ENCODE data around the gene IL37. TPM values are rescaled to one million over a fixed set of nuclear protein-coding genes. Genes with fewer than 3 reads are reported as not detected.

The IL37 gene
- total RNA-seq, 2 experiments from 2014 or later = not detected

- intact Hi-C loops (cut with DNase I, micrococcal nuclease) = loop anchor here in 1 of 2 experiments (2.0 kb wide), 1 partner anchor 342 kb away; no protein-coding TSS in a partner anchor
- POLR2A ChIA-PET = no interaction called here
- Mint-ChIP-seq H3K4me1 (no peaks in the 10 kb centered on the region), H3K4me3 (no peak overlapping the region), H3K27ac (no peak overlapping the region), H3K27me3 (no peaks in the 10 kb centered on the region), H3K9me3 (ENCODE audit: low read depth) (no peaks in the 10 kb centered on the region), H3K36me3 (ENCODE audit: low read depth) (no peaks in the 10 kb centered on the region)
- DNase-seq (no peak), ATAC-seq (no peak)
- CTCF ChIA-PET = interaction anchor here (1.0 to 5.0 kb wide), 18 partner anchors 9 to 312 kb away, joined by 3 to 94 read pairs (median 7); partner anchors contain the start of gene IL36G
Observed at GRCh38 chr2:112942654-112943002, 31.7 kb downstream of the IL37 start.

GRCh38 chr2:112944971-112945370 lies 34.0 kb downstream of the IL37 start:
- Mint-ChIP-seq H3K4me1 (no peaks in the 10 kb centered on the region), H3K9me3 (ENCODE audit: low read depth) (no peaks in the 10 kb centered on the region), H3K27me3 (peaks cover 8% of the 10 kb centered on the region), H3K27ac (no peak overlapping the region), H3K36me3 (ENCODE audit: low read depth) (no peaks in the 10 kb centered on the region), H3K4me3 (no peak overlapping the region)
- POLR2A ChIA-PET = no interaction called here
- CTCF ChIA-PET = interaction anchor here (1.0 to 1.5 kb wide), 2 partner anchors 11 to 86 kb away, joined by 3 to 6 read pairs; no protein-coding TSS in a partner anchor
- intact Hi-C loops (cut with DNase I, micrococcal nuclease) = no loop called here
- ATAC-seq (no peak), DNase-seq (no peak)

GRCh38 chr2:112946086-112946485 lies 35.1 kb downstream of the IL37 start:
- Mint-ChIP-seq H3K9me3 (ENCODE audit: low read depth) (no peaks in the 10 kb centered on the region), H3K36me3 (ENCODE audit: low read depth) (no peaks in the 10 kb centered on the region), H3K4me3 (no peak overlapping the region), H3K27me3 (peaks cover 9% of the 10 kb centered on the region), H3K27ac (no peak overlapping the region), H3K4me1 (no peaks in the 10 kb centered on the region)
- DNase-seq (no peak), ATAC-seq (no peak)
- POLR2A ChIA-PET = no interaction called here
- intact Hi-C loops (cut with DNase I, micrococcal nuclease) = no loop called here
- CTCF ChIA-PET = interaction anchor here (0.6 to 2.2 kb wide), 8 partner anchors 9 to 197 kb away, joined by 3 to 9 read pairs (median 3); no protein-coding TSS in a partner anchor

GRCh38 chr2:112947374-112947773 lies 36.4 kb downstream of the IL37 start:
- Mint-ChIP-seq H3K4me1 (no peaks in the 10 kb centered on the region), H3K27me3 (peaks cover 9% of the 10 kb centered on the region), H3K9me3 (ENCODE audit: low read depth) (no peaks in the 10 kb centered on the region), H3K27ac (no peak overlapping the region), H3K36me3 (ENCODE audit: low read depth) (no peaks in the 10 kb centered on the region), H3K4me3 (no peak overlapping the region)
- ATAC-seq = no peak
- intact Hi-C loops (cut with DNase I, micrococcal nuclease) = no loop called here
- ChIA-PET CTCF (interaction anchor here (1.0 to 2.2 kb wide), 5 partner anchors 9 to 62 kb away, joined by 3 to 9 read pairs (median 3); no protein-coding TSS in a partner anchor), POLR2A (no interaction called here)
- DNase-seq = no peak

- CTCF ChIA-PET = interaction anchor here (1.3 kb wide), 2 partner anchors 9 to 10 kb away, joined by 3 read pairs; no protein-coding TSS in a partner anchor
- POLR2A ChIA-PET = no interaction called here
- Mint-ChIP-seq H3K36me3 (ENCODE audit: low read depth) (no peaks in the 10 kb centered on the region), H3K4me1 (no peaks in the 10 kb centered on the region), H3K9me3 (ENCODE audit: low read depth) (no peaks in the 10 kb centered on the region), H3K27me3 (peaks cover 13% of the 10 kb centered on the region), H3K4me3 (no peak overlapping the region), H3K27ac (no peak overlapping the region)
- intact Hi-C loops (cut with DNase I, micrococcal nuclease) = no loop called here
- DNase-seq = no peak
- no peak for ATAC-seq
Observed at GRCh38 chr2:112949456-112949855, 38.5 kb downstream of the IL37 start.

- Mint-ChIP-seq H3K4me3 (no peak overlapping the region), H3K4me1 (no peaks in the 10 kb centered on the region), H3K27ac (no peak overlapping the region), H3K36me3 (ENCODE audit: low read depth) (no peaks in the 10 kb centered on the region), H3K27me3 (peaks cover 7% of the 10 kb centered on the region), H3K9me3 (ENCODE audit: low read depth) (no peaks in the 10 kb centered on the region)
- CTCF ChIA-PET = interaction anchor here (0.9 to 7.3 kb wide), 5 partner anchors 9 to 205 kb away, joined by 3 to 45 read pairs (median 5); no protein-coding TSS in a partner anchor
- intact Hi-C loops (cut with DNase I, micrococcal nuclease) = no loop called here
- DNase-seq (no peak), ATAC-seq (no peak)
- POLR2A ChIA-PET = no interaction called here
Observed at GRCh38 chr2:112954364-112954763, 43.4 kb downstream of the IL37 start.

GRCh38 chr2:112957511-112957910 lies 46.5 kb downstream of the IL37 start:
- no peak for DNase-seq
- intact Hi-C loops (cut with DNase I, micrococcal nuclease) = loop anchor here in 1 of 2 experiments (5.0 kb wide), 1 partner anchor 205 kb away; no protein-coding TSS in a partner anchor
- CTCF ChIA-PET = interaction anchor here (0.6 to 7.3 kb wide), 3 partner anchors 16 to 323 kb away, joined by 3 to 45 read pairs (median 3); no protein-coding TSS in a partner anchor
- no peak overlapping the region for H3K27ac Mint-ChIP-seq
- peaks cover 4% of the 10 kb centered on the region for H3K27me3 Mint-ChIP-seq
- H3K4me1 Mint-ChIP-seq = no peaks in the 10 kb centered on the region
- no peak for ATAC-seq
- H3K4me3 Mint-ChIP-seq = no peak overlapping the region
- POLR2A ChIA-PET = no interaction called here
- no peaks in the 10 kb centered on the region for H3K36me3 Mint-ChIP-seq (ENCODE audit: low read depth)
- H3K9me3 Mint-ChIP-seq (ENCODE audit: low read depth) = no peaks in the 10 kb centered on the region

GRCh38 chr2:112958428-112959108 lies 47.6 kb downstream of the IL37 start:
- POLR2A ChIA-PET = no interaction called here
- no peaks in the 10 kb centered on the region for H3K36me3 Mint-ChIP-seq (ENCODE audit: low read depth)
- H3K4me3 Mint-ChIP-seq = no peak overlapping the region
- intact Hi-C loops (cut with DNase I, micrococcal nuclease) = loop anchor here (1.0 to 5.0 kb wide), 2 partner anchors 206 to 209 kb away; no protein-coding TSS in a partner anchor
- ATAC-seq (peak; percentile 94), DNase-seq (peak; percentile 48)
- H3K27me3 Mint-ChIP-seq = no peaks in the 10 kb centered on the region
- no peaks in the 10 kb centered on the region for H3K9me3 Mint-ChIP-seq (ENCODE audit: low read depth)
- no peaks in the 10 kb centered on the region for H3K4me1 Mint-ChIP-seq
- H3K27ac Mint-ChIP-seq = no peak overlapping the region
- CTCF ChIA-PET = interaction anchor here (0.5 to 7.3 kb wide), 15 partner anchors 9 to 1031 kb away, joined by 3 to 45 read pairs (median 3); partner anchors contain the start of gene IL36G

GRCh38 chr2:112959109-112959812 lies 48.3 kb downstream of the IL37 start:
- ATAC-seq = no peak

GRCh38 chr2:112960230-112960825 lies 49.4 kb downstream of the IL37 start:
- H3K27ac Mint-ChIP-seq = no peak overlapping the region
- POLR2A ChIA-PET = no interaction called here
- no peaks in the 10 kb centered on the region for H3K36me3 Mint-ChIP-seq (ENCODE audit: low read depth)
- ATAC-seq (no peak), DNase-seq (no peak)
- no peak overlapping the region for H3K4me3 Mint-ChIP-seq
- intact Hi-C loops (cut with DNase I, micrococcal nuclease) = no loop called here
- no peaks in the 10 kb centered on the region for H3K9me3 Mint-ChIP-seq (ENCODE audit: low read depth)
- H3K27me3 Mint-ChIP-seq = no peaks in the 10 kb centered on the region
- CTCF ChIA-PET = interaction anchor here (1.0 to 3.1 kb wide), 7 partner anchors 18 to 211 kb away, joined by 3 to 20 read pairs (median 4); partner anchors contain the start of gene IL36G
- H3K4me1 Mint-ChIP-seq = no peaks in the 10 kb centered on the region

More at GRCh38 chr2:112959109-112959812, 48.3 kb downstream of the IL37 start:
- Mint-ChIP-seq H3K4me1 (no peaks in the 10 kb centered on the region), H3K27me3 (no peaks in the 10 kb centered on the region), H3K36me3 (ENCODE audit: low read depth) (no peaks in the 10 kb centered on the region), H3K9me3 (ENCODE audit: low read depth) (no peaks in the 10 kb centered on the region), H3K4me3 (no peak overlapping the region), H3K27ac (no peak overlapping the region)
- CTCF ChIA-PET = interaction anchor here (0.7 to 7.3 kb wide), 15 partner anchors 8 to 1031 kb away, joined by 3 to 45 read pairs (median 3); partner anchors contain the start of gene IL36G
- no peak for DNase-seq
- POLR2A ChIA-PET = no interaction called here
- intact Hi-C loops (cut with DNase I, micrococcal nuclease) = loop anchor here (1.0 to 5.0 kb wide), 2 partner anchors 207 to 210 kb away; no protein-coding TSS in a partner anchor

All from activated CD4-positive, alpha-beta T cell treated with anti-CD3 and anti-CD28 coated beads for 36 hours (primary cell).